ENCODE results near the gene ECEL1. TPM values are rescaled to one million over a fixed set of nuclear protein-coding genes. Genes with fewer than 3 reads are reported as not detected.

The ECEL1 gene
- total and polyA plus RNA-seq, 2 of the 4 experiments (the other 2 are of a cell fraction): not detected

DNA sequence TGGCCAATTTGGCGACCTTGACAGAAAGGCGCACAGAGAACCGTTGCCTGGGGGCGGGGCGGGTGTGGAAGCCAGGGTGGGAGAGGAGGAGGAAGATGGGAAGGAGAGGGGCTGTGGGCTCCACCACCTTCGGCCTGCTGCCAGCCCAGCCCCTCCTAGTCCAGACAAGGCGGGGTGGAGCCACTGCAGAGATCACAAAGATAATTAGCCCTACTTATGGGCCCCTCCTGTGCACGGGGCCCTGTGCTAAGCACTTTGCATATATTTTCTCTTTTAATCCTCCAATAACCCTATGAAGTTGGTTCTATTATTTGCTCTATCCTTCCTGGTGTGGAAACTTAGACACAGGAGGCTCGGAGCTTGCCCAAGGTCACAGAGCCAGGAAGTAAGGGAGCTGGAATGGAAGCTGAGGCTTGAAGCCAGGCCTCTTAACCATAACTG, 13.7 kb upstream of the ECEL1 start:
- Histone ChIP-seq H3K23ac (ENCODE audit: low read depth, low read length) (no peak overlapping the region), H2BK15ac (ENCODE audit: low read depth, low read length) (no peak overlapping the region), H3K9me3 (ENCODE audit: control insufficient read depth, insufficient read depth, low read length) (no peaks in the 10 kb centered on the region), H3K4ac (ENCODE audit: low read depth, low read length) (no peak overlapping the region), H2BK5ac (ENCODE audit: low read depth, low read length, poor library complexity, severe bottlenecking) (no peak overlapping the region), H4K91ac (ENCODE audit: insufficient read depth, low read depth, low read length) (no peak overlapping the region), H4K5ac (ENCODE audit: low read depth, low read length) (no peak overlapping the region), H3K4me3 (ENCODE audit: insufficient read depth, low read depth, low read length) (no peak overlapping the region), H3K27me3 (ENCODE audit: control insufficient read depth, insufficient read depth, low read length) (peaks cover 69% of the 10 kb centered on the region), H3K14ac (replicated peaks; ENCODE audit: low read depth, low read length) (no peak overlapping the region), H2AK9ac (replicated peaks; ENCODE audit: low read depth, low read length, poor library complexity) (no peak overlapping the region), H2AFZ (replicated peaks; ENCODE audit: low read length, poor library complexity) (no peak overlapping the region), H3K79me1 (ENCODE audit: low read depth in 1 of 2, low read length in 2 of 2) (no peaks in the 10 kb centered on the region), H3K9ac (ENCODE audit: low read depth, low read length) (no peak overlapping the region), H2BK120ac (ENCODE audit: low read depth, low read length) (no peak overlapping the region), H3K27ac (ENCODE audit: insufficient read depth, low read length) (no peak overlapping the region), H3K36me3 (ENCODE audit: control insufficient read depth, insufficient read depth, low read length) (no peaks in the 10 kb centered on the region), H4K20me1 (ENCODE audit: insufficient read depth, low read length) (no peaks in the 10 kb centered on the region), H3K4me1 (ENCODE audit: control insufficient read depth, insufficient read depth, low read length) (no peaks in the 10 kb centered on the region), H2BK20ac (ENCODE audit: low read depth, low read length) (no peak overlapping the region), H3K56ac (ENCODE audit: extremely low read depth, insufficient read depth, low read length) (no peak overlapping the region), H4K8ac (ENCODE audit: low read depth in 2 of 2, low read length in 2 of 2) (no peak overlapping the region), H2AK5ac (ENCODE audit: low read depth, low read length) (no peak overlapping the region), H3K9me1 (ENCODE audit: insufficient read depth, low read length) (no peaks in the 10 kb centered on the region), H3K4me2 (ENCODE audit: low read depth, low read length) (no peak overlapping the region), H3K18ac (ENCODE audit: low read depth, low read length) (no peak overlapping the region)
- in situ Hi-C loops (cut with MboI; ENCODE audit: low sequenced_read_pairs): no loop called here
- POLR2A ChIA-PET (ENCODE audit: unreplicated experiment): no interaction called here
- TF ChIP-seq, protein P1, sequence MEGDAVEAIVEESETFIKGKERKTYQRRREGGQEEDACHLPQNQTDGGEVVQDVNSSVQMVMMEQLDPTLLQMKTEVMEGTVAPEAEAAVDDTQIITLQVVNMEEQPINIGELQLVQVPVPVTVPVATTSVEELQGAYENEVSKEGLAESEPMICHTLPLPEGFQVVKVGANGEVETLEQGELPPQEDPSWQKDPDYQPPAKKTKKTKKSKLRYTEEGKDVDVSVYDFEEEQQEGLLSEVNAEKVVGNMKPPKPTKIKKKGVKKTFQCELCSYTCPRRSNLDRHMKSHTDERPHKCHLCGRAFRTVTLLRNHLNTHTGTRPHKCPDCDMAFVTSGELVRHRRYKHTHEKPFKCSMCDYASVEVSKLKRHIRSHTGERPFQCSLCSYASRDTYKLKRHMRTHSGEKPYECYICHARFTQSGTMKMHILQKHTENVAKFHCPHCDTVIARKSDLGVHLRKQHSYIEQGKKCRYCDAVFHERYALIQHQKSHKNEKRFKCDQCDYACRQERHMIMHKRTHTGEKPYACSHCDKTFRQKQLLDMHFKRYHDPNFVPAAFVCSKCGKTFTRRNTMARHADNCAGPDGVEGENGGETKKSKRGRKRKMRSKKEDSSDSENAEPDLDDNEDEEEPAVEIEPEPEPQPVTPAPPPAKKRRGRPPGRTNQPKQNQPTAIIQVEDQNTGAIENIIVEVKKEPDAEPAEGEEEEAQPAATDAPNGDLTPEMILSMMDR (conservative IDR thresholded peaks at IDR 0.05; ENCODE audit: low read depth, low read length): no peak
- TF ChIP-seq, protein P2, sequence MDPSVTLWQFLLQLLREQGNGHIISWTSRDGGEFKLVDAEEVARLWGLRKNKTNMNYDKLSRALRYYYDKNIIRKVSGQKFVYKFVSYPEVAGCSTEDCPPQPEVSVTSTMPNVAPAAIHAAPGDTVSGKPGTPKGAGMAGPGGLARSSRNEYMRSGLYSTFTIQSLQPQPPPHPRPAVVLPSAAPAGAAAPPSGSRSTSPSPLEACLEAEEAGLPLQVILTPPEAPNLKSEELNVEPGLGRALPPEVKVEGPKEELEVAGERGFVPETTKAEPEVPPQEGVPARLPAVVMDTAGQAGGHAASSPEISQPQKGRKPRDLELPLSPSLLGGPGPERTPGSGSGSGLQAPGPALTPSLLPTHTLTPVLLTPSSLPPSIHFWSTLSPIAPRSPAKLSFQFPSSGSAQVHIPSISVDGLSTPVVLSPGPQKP (IDR thresholded peaks at IDR 0.05; ENCODE audit: borderline replicate concordance, low read depth, low read length): no peak
- TF ChIP-seq SMC3 (IDR thresholded peaks at IDR 0.05; ENCODE audit: low read depth, low read length): no peak
- TF ChIP-seq RAD21 (IDR thresholded peaks at IDR 0.05; ENCODE audit: low read length): no peak
- no peak for TF ChIP-seq FOS (IDR thresholded peaks at IDR 0.05; ENCODE audit: low read depth, low read length)
- CTCF ChIA-PET: no interaction called here
- no CpG with 5 or more reads among the region's 9 CpGs for WGBS, 2 experiments (ENCODE audit: extremely low coverage in 2 of 2, insufficient read length in 1 of 2)
- ATAC-seq (ENCODE audit: low read depth): no peak
- intact Hi-C loops (cut with micrococcal nuclease): loop anchor here (10.0 kb wide), 1 partner anchor 597 kb away; no protein-coding TSS in a partner anchor
- no TSS peak for BruUV-seq (replicated peaks)
- DNase-seq: no peak
- dilution Hi-C loops (cut with HindIII; ENCODE audit: low sequenced_read_pairs, unreplicated experiment): no loop called here
